Measurements from ENCODE around the gene CNTF.

DNA sequence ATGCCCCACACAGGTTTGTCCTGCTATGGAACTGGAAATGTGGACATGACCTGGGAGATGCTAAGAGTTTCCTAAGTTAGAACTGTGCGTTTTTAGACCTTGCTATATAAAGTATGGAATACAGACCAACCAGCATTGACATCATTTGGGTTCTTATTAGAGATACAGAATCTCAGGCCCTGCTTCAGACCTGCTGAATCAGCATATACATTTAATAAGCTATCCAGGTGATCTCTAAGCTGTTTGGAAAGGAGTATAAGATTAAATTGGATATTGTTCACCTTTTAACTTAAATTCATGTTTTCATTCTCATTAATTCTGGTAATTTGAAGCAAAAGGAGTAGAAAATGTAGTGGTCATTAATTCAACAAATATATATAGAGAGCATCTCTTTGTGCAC, 6.9 kb upstream of the CNTF start:
- TF ChIP-seq, protein P1, sequence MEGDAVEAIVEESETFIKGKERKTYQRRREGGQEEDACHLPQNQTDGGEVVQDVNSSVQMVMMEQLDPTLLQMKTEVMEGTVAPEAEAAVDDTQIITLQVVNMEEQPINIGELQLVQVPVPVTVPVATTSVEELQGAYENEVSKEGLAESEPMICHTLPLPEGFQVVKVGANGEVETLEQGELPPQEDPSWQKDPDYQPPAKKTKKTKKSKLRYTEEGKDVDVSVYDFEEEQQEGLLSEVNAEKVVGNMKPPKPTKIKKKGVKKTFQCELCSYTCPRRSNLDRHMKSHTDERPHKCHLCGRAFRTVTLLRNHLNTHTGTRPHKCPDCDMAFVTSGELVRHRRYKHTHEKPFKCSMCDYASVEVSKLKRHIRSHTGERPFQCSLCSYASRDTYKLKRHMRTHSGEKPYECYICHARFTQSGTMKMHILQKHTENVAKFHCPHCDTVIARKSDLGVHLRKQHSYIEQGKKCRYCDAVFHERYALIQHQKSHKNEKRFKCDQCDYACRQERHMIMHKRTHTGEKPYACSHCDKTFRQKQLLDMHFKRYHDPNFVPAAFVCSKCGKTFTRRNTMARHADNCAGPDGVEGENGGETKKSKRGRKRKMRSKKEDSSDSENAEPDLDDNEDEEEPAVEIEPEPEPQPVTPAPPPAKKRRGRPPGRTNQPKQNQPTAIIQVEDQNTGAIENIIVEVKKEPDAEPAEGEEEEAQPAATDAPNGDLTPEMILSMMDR (IDR thresholded peaks at IDR 0.05; ENCODE audit: low read depth, low read length), result no peak
- TF ChIP-seq POLR2A (IDR thresholded peaks at IDR 0.05; ENCODE audit: extremely low read depth, insufficient read length), result no peak

Measured in NB4 (cell line).